Keratinocyte (primary cell): ENCODE data around the gene LINC00237. TPM values are rescaled to one million over a fixed set of nuclear protein-coding genes. Genes with fewer than 3 reads are reported as not detected.

Experiments
- DNase-seq: peaks from one replicate; pipeline ENCODE4 v3.0.0-alpha.2; 2011; ENCODE audit warnings: low read depth, missing footprints, low spot score
- FAIRE-seq: peaks from 2 replicates; lab custom pipeline; 2011; peaks lifted over from hg19 to GRCh38; lab: Jason Lieb, UNC
- H2AFZ ChIP-seq: 2 replicates; pipeline ENCODE4 v1.6.0; 2012; ENCODE audit warnings: low read length, control low read depth, inconsistent platforms; ENCODE audit not compliant: control insufficient read depth
- H3K27ac ChIP-seq: 2 replicates; pipeline ENCODE4 v1.5.1; 2011; ENCODE audit warnings: low read length; ENCODE audit not compliant: control insufficient read depth, insufficient read depth
- H3K27me3 ChIP-seq: 3 replicates; pipeline ENCODE4 v1.6.0; 2011; ENCODE audit warnings: low read length; ENCODE audit not compliant: control insufficient read depth, insufficient read depth; ENCODE audit errors: extremely low read depth
- H3K36me3 ChIP-seq, 2 experiments: 2 replicates in 1 of 2; 3 replicates in 1 of 2; pipeline ENCODE4 v1.5.1; 2011; ENCODE audit warnings: low read length in 2 of 2, mild to moderate bottlenecking in 1 of 2; ENCODE audit not compliant: control insufficient read depth in 2 of 2, insufficient read depth in 2 of 2; ENCODE audit errors: extremely low read depth in 1 of 2
- H3K4me1 ChIP-seq: 3 replicates; pipeline ENCODE4 v1.5.1; 2011; ENCODE audit warnings: low read length; ENCODE audit not compliant: control insufficient read depth, insufficient read depth; ENCODE audit errors: extremely low read depth
- H3K4me2 ChIP-seq: 3 replicates; pipeline ENCODE4 v1.6.0; 2011; ENCODE audit warnings: low read depth, low read length; ENCODE audit not compliant: control insufficient read depth, insufficient read depth; ENCODE audit errors: extremely low read depth
- H3K4me3 ChIP-seq, 3 experiments: fragments of 200-600 bp in 1 of 3; sonication (generic) in 1 of 3; 2 replicates in 2 of 3; 3 replicates in 1 of 3; pipeline ENCODE4 v1.5.1; 2011 to 2016; ENCODE audit warnings: low read length in 3 of 3, mild to moderate bottlenecking in 3 of 3, control low read depth in 2 of 3, inconsistent platforms in 1 of 3, low read depth in 1 of 3, mixed read lengths in 1 of 3, mixed run types in 1 of 3, moderate library complexity in 1 of 3; ENCODE audit not compliant: control insufficient read depth in 2 of 3, insufficient read depth in 2 of 3; ENCODE audit errors: extremely low read depth in 1 of 3
- H3K79me2 ChIP-seq: 2 replicates; pipeline ENCODE4 v1.6.0; 2012; ENCODE audit warnings: low read length; ENCODE audit not compliant: control insufficient read depth, insufficient read depth
- H3K9ac ChIP-seq: 3 replicates; pipeline ENCODE4 v1.6.0; 2011; ENCODE audit warnings: low read length; ENCODE audit not compliant: control insufficient read depth, insufficient read depth; ENCODE audit errors: extremely low read depth
- H3K9me1 ChIP-seq: 3 replicates; pipeline ENCODE4 v1.6.0; 2011; ENCODE audit warnings: low read length; ENCODE audit not compliant: control insufficient read depth, insufficient read depth; ENCODE audit errors: extremely low read depth
- H3K9me3 ChIP-seq: 2 replicates; pipeline ENCODE4 v1.5.1; 2012; ENCODE audit warnings: low read depth, low read length; ENCODE audit not compliant: control insufficient read depth
- H4K20me1 ChIP-seq: 3 replicates; pipeline ENCODE4 v1.6.0; 2011; ENCODE audit warnings: low read length; ENCODE audit not compliant: control insufficient read depth, insufficient read depth; ENCODE audit errors: extremely low read depth
- CTCF ChIP-seq, 3 experiments: IDR thresholded peaks in 1 of 3; conservative IDR thresholded peaks in 1 of 3; optimal IDR thresholded peaks in 1 of 3; 2 replicates in 2 of 3; 3 replicates in 1 of 3; pipeline versions ENCODE3 to v1.5.1; 2011; ENCODE audit warnings: low read length in 3 of 3, mild to moderate bottlenecking in 3 of 3, moderate library complexity in 2 of 3, control low read depth in 1 of 3, inconsistent platforms in 1 of 3; ENCODE audit not compliant: insufficient read depth in 2 of 3; ENCODE audit errors: extremely low read depth in 1 of 3
- EZH2 ChIP-seq: IDR thresholded peaks from one replicate; pipeline ENCODE4 v1.6.1; 2012; ENCODE audit warnings: inconsistent platforms, mild to moderate bottlenecking, low read length, moderate library complexity
- dilution Hi-C: fragments of 300-500 bp; cut with MboI; formaldehyde crosslinking; loops from one replicate; pipeline ENCODE4 v1.7.0; 2020; ENCODE audit warnings: low sequenced_read_pairs; ENCODE audit not compliant: extremely low pct_ligation_motif_present
- polyA plus RNA-seq, 5 experiments: library from polyadenylated mRNA; depleted of rRNA in 3 of 5; stranded (reverse) in 3 of 5; stranded (forward) in 1 of 5; unstranded in 1 of 5; fragments of >200 nt; gene quantifications; 1 replicate in 1 of 5; 2 replicates in 3 of 5; 3 replicates in 1 of 5; pipeline versions ENCODE4 v1.2.1 to v1.2.3, GENCODE V29; 2011 to 2012; ENCODE audit warnings: missing spikeins in 2 of 5, low read depth in 1 of 5, low replicate concordance in 1 of 5

The LINC00237 gene
- polyA plus RNA-seq, 1 donor (not counting 4 experiments of a cell fraction or from before 2014, with no cell fraction given): not detected

GRCh38 chr20:21064924-21065323 is 41.2 kb downstream of the LINC00237 start:
- no peaks in the 10 kb centered on the region for H3K9me1 ChIP-seq
- no peaks in the 10 kb centered on the region for H3K27me3 ChIP-seq
- no peak overlapping the region for H3K4me2 ChIP-seq
- H3K79me2 ChIP-seq: no peaks in the 10 kb centered on the region
- H2AFZ ChIP-seq: no peak overlapping the region
- H3K9ac ChIP-seq: no peak overlapping the region
- no peaks in the 10 kb centered on the region for H4K20me1 ChIP-seq
- no peak overlapping the region for H3K27ac ChIP-seq
- TF ChIP-seq EZH2 (no peak), CTCF (optimal IDR thresholded peaks at IDR 0.05 in 1 of 3, IDR thresholded peaks at IDR 0.05 in 1 of 3, conservative IDR thresholded peaks at IDR 0.05 in 1 of 3; ENCODE audit: extremely low read depth in 1 of 3, insufficient read depth in 2 of 3, low read length in 3 of 3) (no peak)
- H3K9me3 ChIP-seq: no peaks in the 10 kb centered on the region
- no peaks in the 10 kb centered on the region for H3K4me1 ChIP-seq
- no peak overlapping the region for H3K4me3 ChIP-seq
- FAIRE-seq (no peak), DNase-seq (no peak)
- no peaks in the 10 kb centered on the region for H3K36me3 ChIP-seq
- dilution Hi-C loops: no loop called here

- dilution Hi-C loops: no loop called here
- H2AFZ ChIP-seq: no peak overlapping the region
- H3K9me3 ChIP-seq: no peaks in the 10 kb centered on the region
- TF ChIP-seq CTCF (optimal IDR thresholded peaks at IDR 0.05 in 1 of 3, IDR thresholded peaks at IDR 0.05 in 1 of 3, conservative IDR thresholded peaks at IDR 0.05 in 1 of 3; ENCODE audit: extremely low read depth in 1 of 3, insufficient read depth in 2 of 3, low read length in 3 of 3): no peak
- no peak for TF ChIP-seq EZH2
- no peaks in the 10 kb centered on the region for H3K9me1 ChIP-seq
- no peaks in the 10 kb centered on the region for H3K79me2 ChIP-seq
- H3K4me3 ChIP-seq: no peak overlapping the region
- no peak overlapping the region for H3K9ac ChIP-seq
- H3K27me3 ChIP-seq: no peaks in the 10 kb centered on the region
- FAIRE-seq (no peak), DNase-seq (no peak)
- H3K27ac ChIP-seq: no peak overlapping the region
- H3K36me3 ChIP-seq: no peaks in the 10 kb centered on the region
- no peaks in the 10 kb centered on the region for H3K4me1 ChIP-seq
- H4K20me1 ChIP-seq: no peaks in the 10 kb centered on the region
- H3K4me2 ChIP-seq: no peak overlapping the region
Observed at GRCh38 chr20:21063276-21063675, 42.9 kb downstream of the LINC00237 start.
